WTC11 (cell line): ENCODE data around the gene EPHB6.

Experiments used
- CREB1 ChIP-seq: sonication (generic); formaldehyde crosslinking; IDR thresholded peaks from 2 replicates; pipeline ENCODE4 v1.8.0; 2023; ENCODE audit warnings: mild to moderate bottlenecking, missing genetic modification reagents
- CREM ChIP-seq: sonication (generic); formaldehyde crosslinking; IDR thresholded peaks from 2 replicates; pipeline ENCODE4 v1.8.1; 2022; ENCODE audit warnings: mild to moderate bottlenecking, missing genetic modification reagents, moderate library complexity
- GABPB1 ChIP-seq: sonication (generic); formaldehyde crosslinking; IDR thresholded peaks from 2 replicates; pipeline ENCODE4 v1.8.1; 2023; ENCODE audit warnings: mild to moderate bottlenecking, missing genetic modification reagents
- JUN ChIP-seq: sonication (generic); formaldehyde crosslinking; IDR thresholded peaks from 2 replicates; pipeline ENCODE4 v1.8.0; 2023; ENCODE audit warnings: mild to moderate bottlenecking, missing genetic modification reagents
- NFYB ChIP-seq: sonication (generic); formaldehyde crosslinking; conservative IDR thresholded peaks from 2 replicates; pipeline ENCODE4 v1.8.0; 2022; ENCODE audit warnings: low read depth, missing genetic modification reagents
- SMAD3 ChIP-seq: sonication (generic); formaldehyde crosslinking; IDR thresholded peaks from 2 replicates; pipeline ENCODE4 v1.8.0; 2022; ENCODE audit warnings: missing genetic modification reagents, mild to moderate bottlenecking, borderline replicate concordance
- TCF7 ChIP-seq: sonication (generic); formaldehyde crosslinking; IDR thresholded peaks from 2 replicates; pipeline ENCODE4 v1.8.0; 2022; ENCODE audit warnings: mild to moderate bottlenecking, low read depth, missing genetic modification reagents, moderate library complexity
- ZNF423 ChIP-seq: fragments of 250-450 bp; sonication (Bioruptor Pico); IDR thresholded peaks from 2 replicates; pipeline ENCODE4 v2.1.2; 2022; ENCODE audit warnings: mild to moderate bottlenecking, moderate library complexity
- TF ChIP-seq, protein P1 (sequence below): fragments of 200-600 bp; IDR thresholded peaks from 2 replicates; pipeline ENCODE4 v1.8.0; 2022; ENCODE audit warnings: antibody characterized with exemption
- TF ChIP-seq, protein P2 (sequence below): sonication (generic); formaldehyde crosslinking; IDR thresholded peaks from 2 replicates; pipeline ENCODE4 v1.8.1; 2023; ENCODE audit warnings: mild to moderate bottlenecking, moderate library complexity, missing genetic modification reagents
- TF ChIP-seq, protein P3 (sequence below): sonication (generic); formaldehyde crosslinking; IDR thresholded peaks from 2 replicates; pipeline ENCODE4 v1.8.1; 2023; ENCODE audit warnings: mild to moderate bottlenecking, missing genetic modification reagents, borderline replicate concordance
- TF ChIP-seq, protein P4 (sequence below): sonication (generic); formaldehyde crosslinking; conservative IDR thresholded peaks from 2 replicates; pipeline ENCODE4 v1.8.1; 2022; ENCODE audit warnings: mild to moderate bottlenecking, missing genetic modification reagents
- TF ChIP-seq, protein P5 (sequence below): fragments of 250-450 bp; sonication (Bioruptor Pico); IDR thresholded peaks from 2 replicates; pipeline ENCODE4 v1.8.0; 2021; ENCODE audit warnings: mild to moderate bottlenecking
- TF ChIP-seq, protein P6 (sequence below): sonication (generic); formaldehyde crosslinking; IDR thresholded peaks from 2 replicates; pipeline ENCODE4 v1.8.1; 2022; ENCODE audit warnings: mild to moderate bottlenecking, moderate library complexity, missing genetic modification reagents

DNA sequence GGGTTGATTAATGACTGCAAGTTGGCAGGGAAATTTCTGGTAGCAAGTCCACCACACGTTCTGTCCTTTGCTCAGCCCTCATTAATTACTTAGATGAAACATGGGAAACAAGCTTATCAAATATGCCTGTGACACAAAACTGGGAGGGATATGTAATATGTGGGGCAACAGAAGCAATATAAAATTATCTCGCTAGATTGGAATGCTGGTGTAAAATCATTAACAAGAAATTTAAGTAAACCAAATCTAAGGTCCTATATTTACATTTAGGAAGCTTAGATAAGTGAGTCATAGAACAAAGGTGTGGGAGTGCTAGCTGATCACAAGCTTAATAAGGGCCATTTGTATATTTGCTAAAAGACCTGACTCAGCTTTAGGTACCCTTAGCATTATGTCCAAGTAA, 55.2 kb downstream of the EPHB6 start:
- TF ChIP-seq, protein P1, sequence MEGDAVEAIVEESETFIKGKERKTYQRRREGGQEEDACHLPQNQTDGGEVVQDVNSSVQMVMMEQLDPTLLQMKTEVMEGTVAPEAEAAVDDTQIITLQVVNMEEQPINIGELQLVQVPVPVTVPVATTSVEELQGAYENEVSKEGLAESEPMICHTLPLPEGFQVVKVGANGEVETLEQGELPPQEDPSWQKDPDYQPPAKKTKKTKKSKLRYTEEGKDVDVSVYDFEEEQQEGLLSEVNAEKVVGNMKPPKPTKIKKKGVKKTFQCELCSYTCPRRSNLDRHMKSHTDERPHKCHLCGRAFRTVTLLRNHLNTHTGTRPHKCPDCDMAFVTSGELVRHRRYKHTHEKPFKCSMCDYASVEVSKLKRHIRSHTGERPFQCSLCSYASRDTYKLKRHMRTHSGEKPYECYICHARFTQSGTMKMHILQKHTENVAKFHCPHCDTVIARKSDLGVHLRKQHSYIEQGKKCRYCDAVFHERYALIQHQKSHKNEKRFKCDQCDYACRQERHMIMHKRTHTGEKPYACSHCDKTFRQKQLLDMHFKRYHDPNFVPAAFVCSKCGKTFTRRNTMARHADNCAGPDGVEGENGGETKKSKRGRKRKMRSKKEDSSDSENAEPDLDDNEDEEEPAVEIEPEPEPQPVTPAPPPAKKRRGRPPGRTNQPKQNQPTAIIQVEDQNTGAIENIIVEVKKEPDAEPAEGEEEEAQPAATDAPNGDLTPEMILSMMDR, result no peak
- no peak for TF ChIP-seq TCF7 (CRISPR knock-in tag)
- TF ChIP-seq SMAD3 (CRISPR knock-in tag), result no peak
- TF ChIP-seq ZNF423 (CRISPR knock-in tag), result no peak
- TF ChIP-seq, protein P2, sequence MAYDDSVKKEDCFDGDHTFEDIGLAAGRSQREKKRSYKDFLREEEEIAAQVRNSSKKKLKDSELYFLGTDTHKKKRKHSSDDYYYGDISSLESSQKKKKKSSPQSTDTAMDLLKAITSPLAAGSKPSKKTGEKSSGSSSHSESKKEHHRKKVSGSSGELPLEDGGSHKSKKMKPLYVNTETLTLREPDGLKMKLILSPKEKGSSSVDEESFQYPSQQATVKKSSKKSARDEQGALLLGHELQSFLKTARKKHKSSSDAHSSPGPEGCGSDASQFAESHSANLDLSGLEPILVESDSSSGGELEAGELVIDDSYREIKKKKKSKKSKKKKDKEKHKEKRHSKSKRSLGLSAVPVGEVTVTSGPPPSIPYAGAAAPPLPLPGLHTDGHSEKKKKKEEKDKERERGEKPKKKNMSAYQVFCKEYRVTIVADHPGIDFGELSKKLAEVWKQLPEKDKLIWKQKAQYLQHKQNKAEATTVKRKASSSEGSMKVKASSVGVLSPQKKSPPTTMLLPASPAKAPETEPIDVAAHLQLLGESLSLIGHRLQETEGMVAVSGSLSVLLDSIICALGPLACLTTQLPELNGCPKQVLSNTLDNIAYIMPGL (CRISPR knock-in tag), result no peak
- TF ChIP-seq GABPB1, result no peak
- no peak for TF ChIP-seq CREM (CRISPR knock-in tag)
- TF ChIP-seq, protein P3, sequence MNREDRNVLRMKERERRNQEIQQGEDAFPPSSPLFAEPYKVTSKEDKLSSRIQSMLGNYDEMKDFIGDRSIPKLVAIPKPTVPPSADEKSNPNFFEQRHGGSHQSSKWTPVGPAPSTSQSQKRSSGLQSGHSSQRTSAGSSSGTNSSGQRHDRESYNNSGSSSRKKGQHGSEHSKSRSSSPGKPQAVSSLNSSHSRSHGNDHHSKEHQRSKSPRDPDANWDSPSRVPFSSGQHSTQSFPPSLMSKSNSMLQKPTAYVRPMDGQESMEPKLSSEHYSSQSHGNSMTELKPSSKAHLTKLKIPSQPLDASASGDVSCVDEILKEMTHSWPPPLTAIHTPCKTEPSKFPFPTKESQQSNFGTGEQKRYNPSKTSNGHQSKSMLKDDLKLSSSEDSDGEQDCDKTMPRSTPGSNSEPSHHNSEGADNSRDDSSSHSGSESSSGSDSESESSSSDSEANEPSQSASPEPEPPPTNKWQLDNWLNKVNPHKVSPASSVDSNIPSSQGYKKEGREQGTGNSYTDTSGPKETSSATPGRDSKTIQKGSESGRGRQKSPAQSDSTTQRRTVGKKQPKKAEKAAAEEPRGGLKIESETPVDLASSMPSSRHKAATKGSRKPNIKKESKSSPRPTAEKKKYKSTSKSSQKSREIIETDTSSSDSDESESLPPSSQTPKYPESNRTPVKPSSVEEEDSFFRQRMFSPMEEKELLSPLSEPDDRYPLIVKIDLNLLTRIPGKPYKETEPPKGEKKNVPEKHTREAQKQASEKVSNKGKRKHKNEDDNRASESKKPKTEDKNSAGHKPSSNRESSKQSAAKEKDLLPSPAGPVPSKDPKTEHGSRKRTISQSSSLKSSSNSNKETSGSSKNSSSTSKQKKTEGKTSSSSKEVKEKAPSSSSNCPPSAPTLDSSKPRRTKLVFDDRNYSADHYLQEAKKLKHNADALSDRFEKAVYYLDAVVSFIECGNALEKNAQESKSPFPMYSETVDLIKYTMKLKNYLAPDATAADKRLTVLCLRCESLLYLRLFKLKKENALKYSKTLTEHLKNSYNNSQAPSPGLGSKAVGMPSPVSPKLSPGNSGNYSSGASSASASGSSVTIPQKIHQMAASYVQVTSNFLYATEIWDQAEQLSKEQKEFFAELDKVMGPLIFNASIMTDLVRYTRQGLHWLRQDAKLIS (CRISPR knock-in tag), result no peak
- TF ChIP-seq CREB1, result no peak
- TF ChIP-seq, protein P4, sequence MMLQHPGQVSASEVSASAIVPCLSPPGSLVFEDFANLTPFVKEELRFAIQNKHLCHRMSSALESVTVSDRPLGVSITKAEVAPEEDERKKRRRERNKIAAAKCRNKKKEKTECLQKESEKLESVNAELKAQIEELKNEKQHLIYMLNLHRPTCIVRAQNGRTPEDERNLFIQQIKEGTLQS, result no peak
- TF ChIP-seq, protein P5, sequence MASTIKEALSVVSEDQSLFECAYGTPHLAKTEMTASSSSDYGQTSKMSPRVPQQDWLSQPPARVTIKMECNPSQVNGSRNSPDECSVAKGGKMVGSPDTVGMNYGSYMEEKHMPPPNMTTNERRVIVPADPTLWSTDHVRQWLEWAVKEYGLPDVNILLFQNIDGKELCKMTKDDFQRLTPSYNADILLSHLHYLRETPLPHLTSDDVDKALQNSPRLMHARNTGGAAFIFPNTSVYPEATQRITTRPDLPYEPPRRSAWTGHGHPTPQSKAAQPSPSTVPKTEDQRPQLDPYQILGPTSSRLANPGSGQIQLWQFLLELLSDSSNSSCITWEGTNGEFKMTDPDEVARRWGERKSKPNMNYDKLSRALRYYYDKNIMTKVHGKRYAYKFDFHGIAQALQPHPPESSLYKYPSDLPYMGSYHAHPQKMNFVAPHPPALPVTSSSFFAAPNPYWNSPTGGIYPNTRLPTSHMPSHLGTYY (CRISPR knock-in tag), result no peak
- TF ChIP-seq, protein P6, sequence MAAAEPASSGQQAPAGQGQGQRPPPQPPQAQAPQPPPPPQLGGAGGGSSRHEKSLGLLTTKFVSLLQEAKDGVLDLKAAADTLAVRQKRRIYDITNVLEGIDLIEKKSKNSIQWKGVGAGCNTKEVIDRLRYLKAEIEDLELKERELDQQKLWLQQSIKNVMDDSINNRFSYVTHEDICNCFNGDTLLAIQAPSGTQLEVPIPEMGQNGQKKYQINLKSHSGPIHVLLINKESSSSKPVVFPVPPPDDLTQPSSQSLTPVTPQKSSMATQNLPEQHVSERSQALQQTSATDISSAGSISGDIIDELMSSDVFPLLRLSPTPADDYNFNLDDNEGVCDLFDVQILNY (CRISPR knock-in tag), result no peak
- no peak for TF ChIP-seq NFYB (CRISPR knock-in tag)
- TF ChIP-seq JUN, result no peak
